SU-DHL-6 (cell line): ENCODE measurements around the gene TBC1D22A.

ENCODE experiments used
- CTCF ChIP-seq: fragments of 200-600 bp; sonication (generic); IDR thresholded peaks from one replicate; pipeline ENCODE4 v1.5.1; 2017; ENCODE audit warnings: antibody characterized with exemption, mild to moderate bottlenecking, low read length, moderate library complexity; ENCODE audit not compliant: insufficient read depth, poor library complexity, severe bottlenecking
- EZH2phosphoT487 ChIP-seq: fragments of 200-600 bp; sonication (generic), shearing (Covaris generic); conservative IDR thresholded peaks from 2 replicates; pipeline ENCODE4 v1.6.1; 2018; ENCODE audit warnings: mild to moderate bottlenecking, antibody characterized with exemption, low read length, moderate library complexity, mixed read lengths

- TF ChIP-seq CTCF, result no peak
- TF ChIP-seq EZH2phosphoT487, result no peak
Measured at GRCh38 chr22:47086596-47087248, 324.3 kb downstream of the TBC1D22A start.
